GM19023 (cell line): Measurements from ENCODE around the gene CHID1.

ENCODE experiments used
- ATAC-seq: cut with Tn5 transposase; IDR thresholded peaks from one replicate; pipeline ENCODE4 v1.9.1; 2021; ENCODE audit warnings: mild to moderate bottlenecking, moderate library complexity; ENCODE audit not compliant: unreplicated experiment

The CHID1 gene

DNA sequence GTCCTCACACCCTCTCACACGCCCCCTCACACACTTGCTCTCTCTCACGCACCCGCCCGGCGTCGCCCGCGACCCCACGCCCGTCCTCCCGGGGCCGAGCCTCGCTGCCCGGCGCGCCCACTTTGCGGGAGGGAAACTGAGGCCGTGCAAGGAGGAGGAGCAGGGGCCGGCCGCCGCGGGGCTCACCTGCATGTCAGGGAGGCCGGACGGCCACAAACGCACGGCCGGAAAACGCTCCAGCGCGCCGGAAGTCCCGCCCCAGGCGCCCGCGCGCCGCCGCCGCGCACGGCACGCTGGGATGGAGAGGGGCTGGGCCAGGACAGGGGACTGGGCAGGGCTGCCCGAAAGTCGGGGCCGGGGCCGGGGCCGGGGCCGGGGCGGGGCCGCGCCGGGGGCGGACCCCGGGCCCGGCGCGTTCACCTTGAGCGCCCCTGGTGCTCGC, at the start of gene CHID1:
Gene CHID1 (minus strand): TSS at position 222 of the 442 bp plus-strand sequence. CDS start 5,994 bp downstream, outside the sequence.
- ATAC-seq, result peak; percentile 85

- no peak for ATAC-seq
Measured at GRCh38 chr11:959608-960007, 49.0 kb upstream of the CHID1 start.

DNA sequence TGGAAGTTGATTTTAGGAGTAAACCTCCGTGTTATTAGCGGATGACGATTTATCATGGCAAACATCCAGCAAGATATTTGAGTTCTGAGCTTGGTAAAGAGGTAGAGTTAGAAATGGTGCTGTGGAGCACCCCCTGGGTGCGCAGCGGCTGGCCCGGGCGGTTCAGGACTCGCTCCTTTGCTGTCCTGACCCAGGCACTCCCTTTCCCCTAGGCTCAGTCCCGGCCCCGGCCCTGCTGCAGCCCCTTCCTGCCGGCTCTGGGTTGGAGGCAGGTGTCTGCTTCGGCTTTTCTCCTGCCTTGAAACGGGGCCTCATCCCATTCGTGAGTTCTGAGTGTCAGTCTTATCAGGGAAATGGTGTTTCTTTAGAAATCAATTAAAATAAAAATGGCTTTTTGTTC, 48.4 kb upstream of the CHID1 start:
- ATAC-seq, result no peak

- ATAC-seq, result no peak
Measured at GRCh38 chr11:958101-958500, 47.5 kb upstream of the CHID1 start.

DNA sequence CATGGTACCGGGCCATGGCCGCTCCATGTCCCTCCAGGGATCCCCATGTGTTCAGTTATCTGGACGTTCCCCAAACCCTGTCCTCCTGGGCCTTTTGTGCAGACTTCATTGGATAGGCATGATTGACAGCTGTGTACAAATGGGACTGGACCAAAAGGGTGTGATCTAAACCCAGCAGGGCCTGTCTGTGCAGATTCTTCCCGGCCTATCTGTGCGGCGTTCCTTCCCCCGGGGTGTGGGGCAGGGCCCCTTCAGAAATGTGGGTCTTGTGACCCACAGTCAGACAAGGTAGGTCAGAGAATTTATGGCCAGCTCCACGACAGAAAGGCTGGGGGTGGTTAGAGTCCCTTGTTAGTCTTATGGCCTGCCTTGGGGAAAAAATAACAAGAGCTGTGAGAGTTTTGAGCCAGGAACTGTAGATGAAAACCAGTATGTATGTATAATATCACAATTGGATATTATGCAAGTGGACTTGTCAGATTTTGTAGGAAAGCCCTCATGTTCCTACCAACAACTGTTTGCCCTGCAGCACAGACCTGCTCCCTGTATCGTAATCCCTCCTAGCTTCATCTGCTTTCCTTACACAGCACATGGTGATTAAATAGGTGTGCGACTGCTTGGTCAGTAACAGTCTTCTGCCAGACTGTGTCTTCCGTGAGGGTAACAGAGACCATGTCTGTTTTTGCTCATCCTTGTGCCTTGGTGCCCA, 46.8 kb upstream of the CHID1 start:
- no peak for ATAC-seq

DNA sequence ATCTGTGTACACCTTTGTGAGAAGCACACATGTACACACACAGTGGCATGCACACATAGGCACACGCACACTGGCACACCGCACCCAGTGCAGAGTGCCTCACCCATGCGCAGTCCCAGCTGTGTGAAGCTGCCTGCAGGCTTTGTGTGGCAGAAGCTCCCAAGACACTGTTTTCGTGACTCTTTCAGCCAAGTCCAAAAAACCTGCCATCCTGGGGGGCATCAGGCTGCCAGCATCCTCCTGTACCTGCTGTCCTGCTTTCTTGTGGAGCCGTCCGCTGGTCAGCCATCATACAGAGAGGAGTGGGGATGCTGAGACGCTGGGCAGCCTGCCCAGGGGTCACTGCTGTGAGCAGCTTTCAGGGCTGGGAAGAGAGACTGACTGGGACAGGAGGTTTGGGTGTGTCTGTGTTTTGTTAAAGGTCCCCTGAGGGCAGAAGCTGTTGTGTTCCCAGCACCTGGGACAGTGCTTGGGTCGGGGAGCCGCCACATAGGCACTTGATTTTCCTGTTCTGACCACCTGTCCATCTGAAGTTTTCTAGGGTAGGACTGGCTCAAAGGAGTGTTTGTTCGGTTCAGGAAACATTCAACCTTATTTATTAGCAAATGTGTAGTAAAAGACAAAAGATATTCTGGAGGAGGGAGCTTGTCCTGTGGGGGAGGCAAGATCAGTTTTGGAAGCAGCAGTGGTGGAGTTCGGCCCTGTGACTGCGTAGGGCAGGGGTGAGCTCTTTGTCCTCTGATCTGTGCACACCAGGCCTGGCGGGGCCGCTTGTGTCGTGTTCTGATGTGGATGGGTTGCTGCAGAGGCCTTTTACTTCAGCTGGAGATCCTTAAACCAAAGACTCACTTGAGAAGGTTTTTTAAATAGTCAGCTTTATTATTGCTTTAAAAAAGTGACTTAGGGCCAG, 44.8 kb upstream of the CHID1 start:
- ATAC-seq, result no peak

DNA sequence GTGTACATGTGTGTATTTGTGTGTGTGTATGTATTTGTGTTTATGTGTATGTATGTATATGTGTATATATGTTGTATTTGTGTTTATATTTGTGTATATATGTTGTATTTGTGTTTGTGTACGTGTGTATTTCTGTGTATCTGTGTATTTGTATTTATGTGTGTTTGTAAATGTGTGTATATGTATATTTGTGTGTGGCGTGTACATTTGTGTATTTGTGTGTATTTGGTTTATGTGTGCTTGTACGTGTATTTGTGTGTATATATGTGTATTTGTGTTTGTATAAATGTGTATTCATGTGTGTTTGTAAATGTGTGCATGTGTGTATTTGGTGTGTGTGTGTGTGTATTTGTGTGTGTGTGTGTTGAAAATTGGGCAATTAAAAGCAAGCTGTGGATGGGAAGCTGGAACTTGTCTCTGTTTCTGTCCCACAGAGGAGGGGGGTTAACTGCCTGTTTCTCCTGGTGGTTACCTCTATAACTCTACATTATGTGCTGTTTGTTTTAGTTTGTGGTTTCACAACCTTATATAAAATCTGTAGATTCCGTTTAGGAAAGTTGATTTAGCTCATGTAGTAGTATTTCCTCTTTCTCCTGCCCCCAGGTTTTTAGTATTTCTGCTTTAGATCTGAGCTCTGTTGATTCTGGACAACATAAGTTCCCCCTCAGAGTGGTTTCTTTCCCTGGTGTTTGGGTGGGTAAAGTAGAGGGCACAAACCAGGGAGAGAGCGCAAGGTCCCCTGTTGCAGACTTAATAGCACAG, 44.0 kb upstream of the CHID1 start:
- ATAC-seq, result no peak

DNA sequence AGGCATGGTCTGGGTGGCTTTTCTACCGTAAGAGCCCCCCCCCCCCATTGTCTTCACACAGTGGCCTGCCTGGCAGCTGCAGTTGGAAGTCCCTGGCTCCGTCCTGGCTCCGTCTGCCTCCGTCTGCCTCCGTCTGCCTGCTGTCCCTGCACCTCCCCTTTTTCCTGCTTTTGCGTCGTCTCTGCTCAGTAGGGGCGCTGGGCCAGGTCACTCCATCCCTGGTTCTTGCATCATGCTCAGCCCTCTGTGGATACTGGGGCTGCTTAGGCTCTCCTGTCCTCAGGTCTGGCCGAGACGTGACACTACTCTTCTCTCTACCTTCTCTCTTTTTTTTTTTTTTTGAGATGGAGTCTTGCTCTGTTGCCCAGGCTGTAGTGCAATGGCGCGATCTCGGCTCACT, 42.9 kb upstream of the CHID1 start:
- no peak for ATAC-seq

- ATAC-seq, result no peak
Measured at GRCh38 chr11:952406-953385, 42.1 kb upstream of the CHID1 start.

DNA sequence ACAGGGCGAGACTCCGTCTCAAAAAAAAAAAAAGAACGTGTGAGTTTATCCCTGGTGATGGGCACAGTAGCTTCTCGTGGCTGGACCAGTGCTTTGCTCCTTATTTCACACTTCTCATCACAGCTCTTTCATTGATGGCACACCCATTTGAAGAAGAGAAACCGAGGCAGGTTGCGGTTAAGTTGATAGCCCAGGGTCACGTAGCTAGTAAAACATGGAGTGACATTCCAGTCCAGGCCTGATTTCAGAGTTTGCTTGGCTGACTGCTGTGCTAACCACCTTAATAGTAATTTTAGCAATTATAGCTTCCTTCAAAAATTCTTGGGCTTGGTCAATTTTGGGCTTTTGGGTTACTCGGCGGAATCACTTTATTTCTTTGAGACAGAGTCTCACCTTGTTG, 40.9 kb upstream of the CHID1 start:
- ATAC-seq, result no peak

- no peak for ATAC-seq
Measured at GRCh38 chr11:947744-948143, 37.1 kb upstream of the CHID1 start.

DNA sequence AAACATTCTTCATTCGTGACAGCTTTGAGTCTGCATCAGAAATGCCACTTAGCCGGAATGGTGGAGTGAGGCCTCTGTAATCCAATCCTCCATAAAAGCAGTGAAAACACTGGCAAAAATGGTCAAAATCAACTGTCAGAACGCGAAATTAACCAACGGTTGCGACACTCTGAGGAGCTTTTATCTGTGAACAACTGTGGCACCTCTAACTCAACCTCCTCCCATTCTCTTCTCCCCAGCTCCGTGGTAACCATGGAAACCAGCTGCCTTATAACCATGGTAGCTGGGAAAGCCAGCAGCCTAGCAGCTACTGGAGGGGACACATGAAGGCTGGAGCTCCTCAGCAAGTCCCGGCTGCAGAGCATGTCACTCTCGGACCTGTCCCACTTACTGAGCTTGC, 35.4 kb upstream of the CHID1 start:
- no peak for ATAC-seq

GRCh38 chr11:944711-945470, 34.3 kb upstream of the CHID1 start:
- ATAC-seq, result no peak

DNA sequence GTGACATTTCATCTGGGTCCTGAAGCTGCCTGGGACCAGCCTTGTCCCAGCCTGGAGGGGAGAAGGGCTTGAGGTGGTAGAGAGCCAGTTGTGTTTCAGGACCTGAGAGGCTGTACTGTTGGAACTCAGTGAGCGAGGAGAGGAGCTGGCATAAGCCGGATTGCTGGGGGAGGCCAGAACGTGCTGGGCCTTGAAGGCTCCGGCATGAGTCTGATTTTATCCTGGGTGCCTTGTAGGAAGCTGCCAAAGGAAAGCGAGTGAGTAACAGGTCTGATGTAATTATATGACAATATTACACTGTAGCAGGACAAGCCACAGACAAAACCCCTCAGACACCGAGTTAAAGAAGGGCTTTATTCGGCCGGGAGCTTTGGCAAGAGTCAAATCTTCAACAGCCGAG, 32.2 kb upstream of the CHID1 start:
- ATAC-seq, result no peak

GRCh38 chr11:940496-941135, 30.0 kb upstream of the CHID1 start:
- no peak for ATAC-seq

DNA sequence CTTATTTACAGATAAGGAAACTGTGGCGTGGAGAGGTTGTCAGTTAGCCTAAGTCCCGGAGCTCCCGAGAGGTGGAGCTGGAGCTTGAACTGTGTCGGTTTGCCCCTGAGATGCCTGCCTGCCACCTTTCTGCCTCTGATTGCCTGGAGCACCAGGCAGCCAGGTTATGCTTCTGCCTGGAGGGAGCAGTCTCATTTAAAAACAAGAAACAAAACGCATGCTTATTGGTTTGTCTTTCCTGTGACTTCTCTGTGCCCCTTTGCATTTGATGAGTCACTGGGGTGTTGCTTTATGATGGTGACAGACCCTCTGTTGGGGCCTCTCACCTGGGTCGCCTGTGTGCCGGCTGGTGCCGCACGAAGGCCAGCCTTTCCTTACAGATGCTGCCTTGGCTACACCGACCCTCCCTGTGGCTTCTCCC, 27.2 kb upstream of the CHID1 start:
- no peak for ATAC-seq

DNA sequence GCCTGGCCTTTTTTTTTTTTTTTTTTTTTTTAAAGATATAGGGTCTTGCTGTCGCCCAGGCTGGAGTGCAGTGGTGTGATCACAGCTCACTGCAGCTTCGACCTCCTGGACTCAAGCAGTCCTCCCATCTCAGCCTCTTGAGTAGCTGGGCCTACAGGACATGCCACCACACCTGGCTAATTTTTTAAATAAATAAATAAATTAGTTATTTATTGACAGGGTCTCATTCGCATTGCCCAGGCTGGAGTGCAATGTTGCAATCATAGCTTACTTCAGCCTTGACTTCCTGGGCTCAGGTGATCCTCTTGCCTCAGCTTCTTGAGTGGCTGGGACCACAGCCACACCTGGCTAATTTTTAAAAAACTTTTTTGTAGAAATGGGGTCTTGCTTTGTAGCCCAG, 25.6 kb upstream of the CHID1 start:
- no peak for ATAC-seq

GRCh38 chr11:934527-934926, 23.9 kb upstream of the CHID1 start:
- no peak for ATAC-seq

GRCh38 chr11:933936-934335, 23.3 kb upstream of the CHID1 start:
- no peak for ATAC-seq
